Umbilical cord (tissue), 2 donors: Measurements from ENCODE around the gene SCFD2. TPM values are rescaled to one million over a fixed set of nuclear protein-coding genes. Genes with fewer than 3 reads are reported as not detected.
"Not testable (repeated sequence)": the region's sequence is repeated elsewhere in the genome, so short reads cannot be mapped to it uniquely, and the experiment has no call there.

Experiments used
- DNase-seq: peaks from one replicate; pipeline ENCODE4 v3.0.0-alpha.2; 2015; ENCODE audit warnings: low spot score
- total RNA-seq: library from RNA; depleted of rRNA; stranded (reverse); fragments of >200 nt; gene quantifications from one replicate; pipeline ENCODE4 v1.2.3, GENCODE V29; 2014; ENCODE audit warnings: low replicate concordance; ENCODE audit not compliant: insufficient read depth

Gene SCFD2
- 26.7 TPM for total RNA-seq

DNA sequence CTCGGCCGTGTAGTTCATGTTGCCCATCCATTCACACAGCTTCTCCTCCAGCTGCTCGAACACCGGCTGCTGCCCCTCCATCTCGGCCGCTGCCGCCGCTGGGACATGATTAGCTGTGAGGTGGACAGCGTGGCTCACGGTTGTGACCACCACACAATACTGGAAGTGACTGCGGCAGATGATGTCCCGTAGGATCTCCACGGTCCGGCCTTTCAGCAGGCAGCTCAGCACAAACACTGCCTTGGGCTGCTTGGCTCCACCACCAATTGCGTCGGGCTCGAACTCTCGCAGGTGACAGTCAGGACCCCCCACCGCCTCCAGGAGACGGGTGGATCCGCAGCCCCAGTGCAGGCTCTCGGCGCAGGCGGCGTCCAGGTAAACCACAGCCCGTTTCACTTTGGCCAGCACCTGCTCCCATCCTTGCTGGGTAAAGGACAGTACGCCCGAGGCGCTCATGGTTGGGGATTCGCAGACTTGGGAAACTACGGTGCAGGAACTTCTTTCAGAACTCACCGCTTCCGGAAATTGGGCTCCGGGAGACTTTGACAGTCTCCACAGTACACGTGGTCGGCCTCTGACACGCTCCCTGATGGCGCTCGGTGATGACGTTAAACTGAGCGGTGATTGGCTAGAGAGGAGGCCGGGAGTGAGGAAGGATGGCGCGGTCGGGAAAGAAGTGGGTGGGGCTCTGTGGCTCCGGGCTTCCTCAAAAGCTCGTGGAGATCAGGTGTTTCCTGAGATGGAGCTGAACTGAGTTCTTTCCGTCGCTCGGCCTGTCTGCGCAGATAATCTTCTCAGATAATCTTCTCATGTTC lies at the start of gene SCFD2:
Gene SCFD2, minus strand, starts transcription at position 576 of the 815 bp plus-strand sequence.
- peak; percentile 99 for DNase-seq

DNA sequence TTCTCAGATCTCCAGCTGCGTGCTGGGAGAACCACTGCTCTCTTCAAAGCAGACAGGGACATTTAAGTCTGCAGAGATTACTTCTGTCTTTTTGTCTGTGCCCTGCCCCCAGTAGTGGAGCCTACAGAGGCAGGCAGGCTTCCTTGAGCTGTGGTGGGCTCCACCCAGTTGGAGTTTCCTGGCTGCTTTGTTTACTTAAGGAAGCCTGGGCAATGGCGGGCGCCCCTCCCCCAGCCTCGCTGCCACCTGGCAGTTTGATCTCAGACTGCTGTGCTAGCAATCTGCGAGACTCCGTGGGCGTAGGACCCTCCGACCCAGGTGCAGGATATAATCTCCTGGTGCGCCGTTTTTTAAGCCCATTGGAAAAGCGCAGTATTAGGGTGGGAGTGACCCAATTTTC lies 43.6 kb upstream of the SCFD2 start:
- not testable (repeated sequence) for DNase-seq

DNA sequence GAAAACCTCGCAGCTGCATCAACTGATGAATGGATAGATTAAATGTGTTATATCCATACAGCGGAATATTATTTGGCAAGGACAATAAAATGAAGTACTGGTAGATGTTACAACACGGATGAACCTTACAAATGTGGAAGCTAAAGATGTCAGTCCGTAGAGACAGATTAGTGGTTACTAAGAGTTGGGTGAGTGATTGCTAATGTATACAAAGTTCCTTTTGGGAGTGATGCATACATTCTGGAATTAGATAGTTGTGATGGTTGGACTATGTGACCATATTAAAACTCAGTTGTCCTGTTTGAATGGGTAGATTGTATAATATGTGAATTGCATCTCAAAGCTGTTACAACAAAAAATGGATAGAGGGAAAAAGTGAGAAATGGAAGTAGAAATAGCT lies 14.4 kb upstream of the SCFD2 start:
- DNase-seq = no peak

DNA sequence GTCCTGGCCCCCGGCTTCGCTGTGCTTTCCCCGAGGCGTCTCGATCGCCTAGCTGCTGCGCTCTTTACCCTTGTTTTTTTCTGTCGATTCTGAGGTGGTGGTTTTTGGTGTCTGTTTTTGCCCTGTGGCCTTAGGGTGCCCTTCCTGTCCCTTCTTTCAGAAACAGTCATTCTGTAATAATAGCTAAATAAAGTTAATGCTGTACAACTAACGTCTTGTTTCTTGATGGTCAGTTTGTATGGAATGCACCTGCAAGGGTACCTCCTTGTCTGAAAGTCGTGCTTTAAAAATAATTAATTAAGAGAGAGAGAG lies 12.3 kb upstream of the SCFD2 start:
- DNase-seq = no peak

DNA sequence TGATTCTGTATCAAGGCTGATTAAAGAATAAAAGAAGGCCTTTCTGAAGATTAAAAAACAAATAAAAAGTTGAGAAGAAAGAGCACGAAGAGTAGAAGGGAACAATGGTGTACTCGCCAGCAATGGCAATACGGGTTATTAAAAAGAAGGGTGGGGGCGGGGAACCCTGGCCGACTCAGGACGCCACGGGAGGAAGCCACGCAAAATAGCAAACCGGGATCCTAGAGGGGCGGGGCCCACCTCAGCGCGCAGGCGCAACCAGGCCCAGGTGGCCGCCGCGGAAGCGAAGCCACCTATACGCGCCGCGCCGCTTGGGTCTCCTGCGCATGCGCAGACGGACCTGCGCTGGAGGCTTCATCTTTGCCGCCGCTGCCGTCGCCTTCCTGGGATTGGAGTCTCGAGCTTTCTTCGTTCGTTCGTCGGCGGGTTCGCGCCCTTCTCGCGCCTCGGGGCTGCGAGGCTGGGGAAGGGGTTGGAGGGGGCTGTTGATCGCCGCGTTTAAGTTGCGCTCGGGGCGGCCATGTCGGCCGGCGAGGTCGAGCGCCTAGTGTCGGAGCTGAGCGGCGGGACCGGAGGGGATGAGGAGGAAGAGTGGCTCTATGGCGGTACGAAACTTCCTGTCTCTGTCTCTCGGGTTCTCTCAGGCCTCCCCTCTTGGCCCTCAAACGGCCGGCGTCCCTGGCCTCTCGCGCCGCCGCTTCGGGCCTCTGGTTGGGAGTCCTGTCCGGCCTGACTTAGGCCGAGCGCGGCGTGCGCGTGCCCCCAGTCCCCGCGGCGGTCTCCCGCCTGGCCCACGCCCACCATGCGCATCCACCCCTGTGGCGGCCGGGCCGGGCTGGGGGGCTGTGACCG lies 11.7 kb upstream of the SCFD2 start, which contains the start of gene FIP1L1:
Gene FIP1L1, plus strand, starts transcription at position 323 of the 852 bp plus-strand sequence. Its CDS starts 198 bp downstream, at position 521.
- DNase-seq = peak; percentile 95

DNA sequence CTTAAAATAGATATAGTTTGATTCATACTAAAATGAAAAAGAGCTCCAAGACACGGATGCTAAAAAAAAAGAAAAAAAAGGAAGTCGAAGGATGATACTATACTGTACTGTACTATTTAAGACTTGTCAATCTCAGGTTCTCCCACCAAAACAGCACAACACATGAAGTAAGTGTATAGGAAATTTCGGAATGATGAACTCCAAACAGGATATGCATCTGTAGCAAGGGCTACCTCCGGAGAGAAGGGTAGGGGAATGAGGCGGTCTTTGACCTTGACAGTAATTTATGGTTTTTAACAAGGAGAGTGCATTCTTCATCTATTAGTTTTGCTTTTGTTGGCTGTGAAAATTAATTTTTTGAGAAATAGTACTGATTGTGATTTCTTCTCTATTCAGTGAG lies 11.0 kb upstream of the SCFD2 start:
- DNase-seq = peak; percentile 11

DNA sequence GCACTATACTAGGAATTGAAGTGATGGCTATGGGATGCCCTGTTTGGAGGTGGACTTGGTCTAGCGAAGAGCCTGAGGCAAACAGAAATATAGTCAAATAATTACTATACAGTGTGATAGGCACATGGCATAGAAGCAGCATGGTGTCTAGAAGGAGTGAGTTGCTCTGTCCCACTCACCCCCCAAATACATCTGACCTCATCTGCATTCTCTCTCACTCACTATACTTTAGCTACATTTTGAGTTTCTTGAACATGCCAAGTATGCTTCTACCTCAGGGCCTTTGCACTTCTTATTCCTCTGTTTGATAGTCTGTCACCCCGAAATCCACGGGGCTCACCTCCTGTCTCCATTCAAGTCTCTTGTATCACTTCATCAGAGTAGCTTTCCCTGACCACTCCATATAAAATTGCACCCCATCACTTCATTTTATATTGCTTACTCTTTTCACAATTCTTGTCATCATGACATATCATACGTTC lies 9.0 kb upstream of the SCFD2 start:
- DNase-seq = no peak

DNA sequence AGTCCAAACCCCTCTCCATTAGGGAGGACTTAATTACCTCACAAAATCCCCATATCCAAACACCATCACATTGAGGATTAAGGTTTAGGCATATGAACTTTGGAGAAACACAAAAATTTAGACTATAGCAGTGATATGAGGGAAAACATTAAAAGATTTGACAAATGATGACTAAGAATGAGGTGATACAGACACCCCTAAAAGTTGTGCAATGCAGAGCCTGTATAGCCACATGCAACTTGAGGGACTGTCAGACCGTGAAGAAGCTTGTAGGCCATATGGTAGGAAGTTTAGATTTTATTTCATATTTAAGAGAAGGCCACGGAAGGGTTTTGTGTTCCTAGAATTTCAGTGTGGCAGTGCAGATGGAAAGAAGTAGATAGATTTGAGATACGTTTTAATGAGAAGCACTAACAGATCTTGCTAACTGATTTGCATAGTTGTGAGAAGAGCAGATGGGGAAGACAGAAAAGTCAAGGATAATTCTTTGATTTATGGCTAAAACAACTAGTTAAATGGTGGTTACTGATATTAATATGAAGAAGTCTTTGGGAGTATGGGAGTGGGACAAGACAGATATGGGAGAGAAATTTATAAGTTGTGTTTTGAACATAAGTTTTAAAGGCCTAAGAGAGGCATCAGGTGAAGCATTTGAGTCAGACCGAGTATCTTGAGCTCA lies 6.1 kb upstream of the SCFD2 start:
- no peak for DNase-seq

DNA sequence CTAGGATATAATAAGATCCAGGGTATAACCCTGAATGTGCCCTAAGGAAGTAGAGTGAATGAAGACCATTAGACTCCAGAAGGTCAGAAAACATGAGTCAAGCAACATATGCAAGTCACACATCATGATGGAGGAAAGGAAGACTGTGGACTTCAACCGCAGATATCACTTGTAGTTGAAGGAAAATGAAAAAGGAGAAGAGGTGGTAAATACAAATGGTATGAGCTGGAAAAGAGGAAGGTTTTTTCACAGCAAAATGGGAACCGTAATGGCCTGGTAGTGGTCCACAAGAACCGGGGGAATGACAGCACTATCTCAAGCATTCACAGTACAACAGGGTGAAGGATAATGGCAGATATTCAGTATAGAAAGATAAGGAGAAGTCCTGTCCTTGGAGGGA lies 5.2 kb upstream of the SCFD2 start:
- no peak for DNase-seq

DNA sequence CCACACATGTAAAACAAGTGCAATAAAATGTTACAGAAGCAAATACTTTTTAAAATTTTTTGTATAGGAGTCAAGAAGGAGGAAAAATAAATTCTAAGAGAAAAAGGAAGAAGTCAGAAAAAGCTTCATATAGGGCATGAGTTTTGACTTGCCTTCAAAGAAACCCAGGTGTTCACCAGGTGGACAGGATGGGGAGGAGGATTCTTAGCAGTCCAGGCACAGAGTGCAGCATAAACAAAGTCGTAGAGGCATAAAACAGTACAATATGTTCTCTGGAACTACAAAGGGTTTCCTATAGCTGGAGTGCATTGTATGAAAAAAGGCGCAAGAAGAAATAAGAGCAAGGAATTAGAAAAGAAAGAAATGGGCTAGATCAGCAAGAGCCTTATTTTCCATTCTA lies 1.9 kb upstream of the SCFD2 start:
- no peak for DNase-seq

DNA sequence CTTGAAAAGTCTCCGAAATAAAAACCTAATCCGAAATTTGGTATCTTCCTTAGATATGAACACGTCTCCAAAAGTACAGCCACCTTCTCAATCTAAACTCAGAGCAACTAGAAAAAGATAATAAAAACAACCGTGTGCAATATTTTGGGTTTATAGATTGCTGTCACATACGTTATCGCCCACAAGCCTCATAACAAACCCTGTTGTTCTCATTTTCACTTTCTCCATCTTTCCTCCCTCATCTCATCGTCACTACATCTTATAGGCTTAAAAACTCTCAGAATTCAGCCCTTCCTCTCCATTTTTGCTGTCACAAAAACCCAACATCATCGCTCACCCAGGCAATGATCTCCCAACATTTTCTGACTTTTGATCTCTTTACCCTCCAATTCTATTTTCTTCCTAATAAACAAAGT lies 448 bp upstream of the SCFD2 start:
- DNase-seq = no peak

DNA sequence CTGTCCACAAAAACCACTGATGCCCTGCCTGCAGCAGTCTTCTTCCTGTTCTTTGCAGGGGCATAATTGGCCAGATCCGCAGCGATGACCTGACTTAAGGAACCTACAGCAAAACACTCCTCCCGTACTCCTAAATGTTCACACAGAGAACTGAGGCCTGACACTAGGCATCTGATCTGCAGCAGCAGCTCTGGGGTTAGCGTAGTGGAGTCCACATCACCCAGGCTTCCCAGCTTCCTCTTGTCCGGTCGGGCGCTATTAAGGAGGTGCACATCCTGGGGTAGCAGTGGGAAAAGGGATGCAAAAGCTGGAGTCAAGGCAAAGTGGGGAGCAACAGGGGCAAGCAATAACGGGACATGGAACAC lies 758 bp downstream of the SCFD2 start:
- peak; percentile 23 for DNase-seq

DNA sequence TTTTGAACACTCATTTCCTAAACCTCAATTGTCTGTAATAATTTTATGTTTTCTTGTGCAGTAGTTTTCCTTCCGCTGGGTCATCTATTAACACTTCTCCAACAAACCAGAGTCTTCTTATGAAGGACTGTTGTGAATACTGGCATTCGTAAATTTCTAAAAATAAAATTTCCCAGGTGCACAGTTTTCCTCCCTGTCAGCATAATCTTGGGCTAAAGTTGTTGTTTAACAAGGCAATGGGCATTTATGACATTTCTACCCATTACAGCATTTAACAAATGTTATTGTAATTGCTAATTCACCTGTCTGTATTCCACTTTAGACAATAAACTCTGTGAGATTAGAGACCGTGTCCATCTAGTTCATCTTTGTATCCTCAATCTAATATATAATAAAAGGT lies 1.2 kb downstream of the SCFD2 start:
- no peak for DNase-seq

DNA sequence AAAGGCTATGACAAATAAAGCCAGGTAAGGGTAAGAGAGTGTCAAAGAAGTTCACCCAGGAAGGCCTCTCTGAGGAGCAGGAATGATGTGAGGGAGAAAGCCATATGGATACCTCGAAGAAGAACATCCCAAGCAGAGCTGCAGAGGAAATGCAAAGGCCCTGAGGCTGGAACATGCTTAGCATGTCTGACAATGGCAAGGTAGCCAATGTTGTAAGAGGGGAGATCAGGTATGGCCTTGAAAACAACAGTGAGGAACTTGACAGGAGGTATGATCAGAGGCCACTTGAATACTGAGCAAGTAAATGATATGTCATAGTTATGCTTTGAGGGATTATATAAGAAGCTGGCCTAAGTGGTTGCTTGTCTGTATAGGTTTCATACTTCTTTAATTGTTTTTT lies 3.8 kb downstream of the SCFD2 start:
- DNase-seq = no peak

DNA sequence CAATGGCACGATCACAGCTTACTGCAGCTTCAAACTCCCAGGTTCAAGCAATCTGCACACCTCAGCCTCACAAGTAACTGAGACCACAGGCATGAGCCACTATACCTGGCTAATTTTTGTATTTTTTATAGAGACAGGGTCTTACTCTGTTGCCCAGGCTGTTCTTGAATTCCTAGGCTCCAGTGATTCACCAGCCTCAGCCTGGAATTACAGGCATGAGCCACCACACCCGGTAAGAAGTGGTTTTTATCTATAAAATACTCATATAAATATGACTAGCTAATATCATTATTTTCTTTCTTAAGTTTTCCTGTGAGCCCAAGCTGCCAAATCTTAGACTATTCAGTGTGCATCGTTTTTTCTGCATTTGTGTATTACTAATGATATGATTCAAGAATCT lies 4.4 kb downstream of the SCFD2 start:
- DNase-seq = no peak

DNA sequence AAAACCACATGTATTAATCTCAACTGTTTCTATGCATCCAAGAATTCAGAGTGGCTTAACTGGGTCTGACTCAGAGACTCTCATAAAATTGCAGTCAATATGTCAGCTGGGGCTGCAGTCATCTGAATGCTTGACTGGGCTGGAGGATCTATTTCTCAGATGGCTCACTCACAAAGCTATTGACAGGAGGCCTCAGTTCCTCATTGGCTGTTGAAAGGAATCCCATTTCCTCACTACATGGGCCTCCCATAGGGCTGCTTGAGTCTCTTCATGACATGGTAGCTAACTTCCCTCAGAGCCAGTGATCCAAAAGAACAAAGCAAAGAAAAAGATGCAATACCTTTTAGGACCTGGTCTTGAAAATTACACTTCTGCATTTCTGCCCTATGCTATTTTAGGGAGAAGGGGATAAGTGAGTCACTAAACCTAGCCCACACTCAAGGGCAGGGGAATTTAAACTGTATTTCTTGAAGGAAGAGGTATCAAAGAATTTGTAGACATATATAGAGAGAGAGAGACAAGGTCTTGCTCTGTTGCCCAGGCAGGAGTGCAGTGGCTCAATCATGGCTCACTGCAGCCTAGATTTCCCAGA lies 9.8 kb downstream of the SCFD2 start:
- DNase-seq = no peak

DNA sequence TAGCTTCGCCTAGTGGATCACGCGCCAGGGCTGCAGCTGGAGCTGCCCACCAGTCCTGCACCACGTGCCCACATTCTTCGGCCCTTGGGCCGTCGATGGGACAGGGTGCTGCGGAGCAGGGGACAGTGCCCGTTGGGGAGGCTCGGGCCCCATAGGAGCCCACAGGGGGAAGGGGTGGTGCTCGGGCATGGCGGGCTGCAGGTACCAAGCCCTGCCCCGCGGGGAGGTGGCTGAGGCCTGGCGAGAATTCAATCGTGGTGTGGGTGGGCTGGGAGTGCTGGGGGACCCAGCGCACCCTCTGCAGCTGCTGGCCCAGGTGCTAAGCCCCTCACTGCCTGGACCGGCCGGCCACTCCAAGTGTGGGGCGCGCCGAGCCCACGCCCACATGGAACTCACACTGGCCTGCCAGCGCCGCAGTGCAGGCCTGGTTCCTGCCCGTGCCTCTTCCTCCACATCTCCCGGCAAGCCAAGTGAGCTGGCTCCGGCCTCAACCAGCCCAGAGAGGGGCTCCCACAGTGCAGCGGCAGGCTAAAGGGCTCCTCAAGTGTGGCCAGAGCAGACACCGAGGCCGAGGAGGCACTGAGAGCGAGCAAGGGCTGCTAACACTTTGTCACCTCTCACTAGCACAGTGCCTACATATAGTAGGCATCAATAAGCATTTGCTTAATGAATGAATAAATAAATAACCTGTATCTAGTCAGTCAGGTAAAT lies 11.7 kb downstream of the SCFD2 start:
- no peak for DNase-seq

DNA sequence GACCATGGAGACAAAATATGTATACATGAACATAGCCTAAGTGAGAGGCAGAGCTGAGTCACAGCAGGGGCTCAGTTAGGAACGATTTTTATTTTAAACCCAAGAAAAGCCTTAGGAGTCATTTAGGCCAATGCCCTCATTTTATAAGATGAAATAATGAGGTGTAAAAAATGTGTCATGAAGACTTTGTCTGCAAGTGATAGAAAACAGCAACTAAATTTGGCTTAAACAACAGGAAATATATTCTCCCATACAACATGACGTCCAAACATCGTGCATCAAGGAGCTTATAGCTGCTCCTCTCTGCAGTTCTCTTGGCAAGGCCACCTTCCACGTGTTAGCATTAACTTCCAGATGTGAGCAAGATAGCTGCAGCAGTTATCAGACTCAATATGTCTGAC lies 16.8 kb downstream of the SCFD2 start:
- DNase-seq = peak; percentile 80

DNA sequence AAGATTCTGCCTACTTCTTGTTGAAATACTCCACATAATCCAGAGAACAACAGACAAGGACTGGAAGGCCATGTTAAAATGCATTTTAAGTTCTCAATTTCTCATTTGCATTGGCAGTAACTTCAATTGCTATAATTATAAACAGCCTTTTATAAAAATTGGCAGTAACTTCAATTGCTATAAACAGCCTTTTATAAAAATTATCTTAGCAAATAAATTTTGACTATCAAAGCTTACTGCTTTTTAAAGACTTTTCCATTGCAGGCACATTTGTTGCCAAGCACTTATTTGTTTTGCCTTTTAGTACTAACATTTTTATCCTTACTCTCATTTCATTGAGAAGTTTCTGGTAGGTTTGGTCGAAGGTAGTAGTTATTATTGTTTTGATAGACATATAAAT lies 17.8 kb downstream of the SCFD2 start:
- DNase-seq = no peak

DNA sequence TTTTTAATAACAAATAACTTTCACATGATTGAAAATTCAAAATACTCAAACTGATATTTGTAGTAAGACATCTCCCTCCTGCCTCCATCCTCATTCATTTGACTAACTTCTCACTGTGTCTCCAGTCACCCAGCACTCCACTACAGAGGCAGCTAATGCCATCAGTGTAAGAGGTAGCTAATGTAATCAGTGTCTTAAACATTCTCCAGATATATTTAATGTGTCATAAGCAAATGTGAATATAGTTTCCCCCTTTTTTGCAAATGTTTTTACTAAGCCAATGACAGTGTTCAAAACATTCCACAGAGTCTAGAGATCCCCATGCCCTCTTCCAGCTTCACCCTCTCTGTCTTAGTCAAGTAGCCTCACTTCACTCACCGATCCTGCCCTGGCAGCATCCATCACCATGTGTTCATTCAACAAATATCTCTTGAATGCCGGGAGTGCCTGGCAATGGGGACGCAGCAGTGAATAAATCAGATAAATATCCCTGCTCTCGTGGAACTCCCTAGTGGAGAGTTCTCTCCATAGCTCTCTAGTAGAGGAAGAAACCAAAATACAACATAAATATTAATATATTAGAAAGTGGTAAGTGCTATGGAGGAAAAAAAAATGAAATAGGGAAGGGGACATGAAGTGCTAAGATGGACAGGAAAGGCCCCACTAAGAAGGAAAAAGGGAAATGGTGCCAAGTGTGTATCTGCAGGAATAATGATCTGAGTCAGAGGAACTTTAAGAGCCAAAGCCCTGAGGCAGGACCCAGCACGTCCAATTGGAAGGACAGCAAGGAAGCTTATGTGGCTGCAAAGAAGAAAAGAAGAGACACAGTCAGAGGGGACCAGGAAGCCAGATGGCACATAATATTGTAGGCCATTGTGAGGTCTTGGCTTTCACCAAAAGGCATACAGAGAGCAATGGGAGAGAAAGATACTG lies 18.7 kb downstream of the SCFD2 start:
- DNase-seq = peak; percentile 35
